HepG2 (cell line): ENCODE data around the gene IMMT. TPM values are rescaled to one million over a fixed set of nuclear protein-coding genes. Genes with fewer than 3 reads are reported as not detected.

Experiments used
- CBX1 ChIP-seq: IDR thresholded peaks from one replicate; pipeline ENCODE4 v1.6.1; 2016; ENCODE audit warnings: antibody characterized with exemption, low read depth
- MEIS2 ChIP-seq: sonication (generic); formaldehyde crosslinking; IDR thresholded peaks from 2 replicates; pipeline ENCODE4 v1.9.0; 2021; ENCODE audit warnings: mild to moderate bottlenecking, missing genetic modification reagents
- ZNF737 ChIP-seq: sonication (generic); formaldehyde crosslinking; IDR thresholded peaks from 2 replicates; pipeline ENCODE4 v1.5.0; 2020; ENCODE audit warnings: missing genetic modification reagents, mild to moderate bottlenecking, borderline replicate concordance
- ZNF879 ChIP-seq: sonication (generic); formaldehyde crosslinking; IDR thresholded peaks from 2 replicates; pipeline ENCODE4 v1.8.1; 2023; ENCODE audit warnings: missing genetic modification reagents
- polyA plus RNA-seq, 8 experiments: library from polyadenylated mRNA; depleted of rRNA in 3 of 8; stranded (reverse) in 7 of 8; unstranded in 1 of 8; fragments of >200 nt; fragmentation: Illumina TruSeq in 4 of 8; extraction: Trizol in 4 of 8; gene quantifications; 2 replicates each; pipeline versions ENCODE4 v1.2.1 to v1.2.3, GENCODE V29; 2011 to 2016; ENCODE audit warnings: low read depth in 4 of 8, missing spikeins in 1 of 8, mixed read lengths in 1 of 8; ENCODE audit not compliant: insufficient read depth in 1 of 8
- total RNA-seq, 5 experiments: library from RNA; depleted of rRNA; stranded (reverse); fragments of >200 nt; fragmentation: Illumina TruSeq; extraction: Trizol; gene quantifications; 2 replicates each; pipeline ENCODE4 v1.2.3, GENCODE V29; 2016; ENCODE audit warnings: low read depth in 1 of 5
- TF ChIP-seq, protein P1 (sequence below): conservative IDR thresholded peaks from 2 replicates; pipeline ENCODE4 v1.6.1; 2018; ENCODE audit warnings: missing genetic modification reagents
- TF ChIP-seq, protein P2 (sequence below): sonication (generic); formaldehyde crosslinking; IDR thresholded peaks from 2 replicates; pipeline ENCODE4 v1.8.1; 2023; ENCODE audit warnings: missing genetic modification reagents, inconsistent platforms, borderline replicate concordance
- TF ChIP-seq, protein P3 (sequence below): sonication (generic); formaldehyde crosslinking; IDR thresholded peaks from 2 replicates; pipeline ENCODE4 v1.8.1; 2023; ENCODE audit warnings: mild to moderate bottlenecking, moderate library complexity, missing genetic modification reagents
- TF ChIP-seq, protein P4 (sequence below): sonication (generic); formaldehyde crosslinking; IDR thresholded peaks from 2 replicates; pipeline ENCODE4 v1.5.0; 2020; ENCODE audit warnings: mild to moderate bottlenecking, missing genetic modification reagents
- TF ChIP-seq, protein P5 (sequence below): sonication (generic); formaldehyde crosslinking; IDR thresholded peaks from 2 replicates; pipeline ENCODE4 v1.4.0; 2020; ENCODE audit warnings: missing genetic modification reagents
- TF ChIP-seq, protein P6 (sequence below): sonication (generic); formaldehyde crosslinking; IDR thresholded peaks from 2 replicates; pipeline ENCODE4 v1.5.0; 2020; ENCODE audit warnings: missing genetic modification reagents
- TF ChIP-seq, protein P7 (sequence below): sonication (generic); formaldehyde crosslinking; IDR thresholded peaks from 2 replicates; pipeline ENCODE4 v1.4.0; 2020; ENCODE audit warnings: low read depth, missing genetic modification reagents
- TF ChIP-seq, protein P8 (sequence below): sonication (generic); formaldehyde crosslinking; IDR thresholded peaks from 2 replicates; pipeline ENCODE4 v1.8.1; 2023; ENCODE audit warnings: mild to moderate bottlenecking, missing genetic modification reagents, borderline replicate concordance

The IMMT gene
- total and polyA plus RNA-seq, 2 of the 13 experiments (the other 11 are each of a cell fraction or from before 2014, with no cell fraction given) = 63.5 to 119 TPM

DNA sequence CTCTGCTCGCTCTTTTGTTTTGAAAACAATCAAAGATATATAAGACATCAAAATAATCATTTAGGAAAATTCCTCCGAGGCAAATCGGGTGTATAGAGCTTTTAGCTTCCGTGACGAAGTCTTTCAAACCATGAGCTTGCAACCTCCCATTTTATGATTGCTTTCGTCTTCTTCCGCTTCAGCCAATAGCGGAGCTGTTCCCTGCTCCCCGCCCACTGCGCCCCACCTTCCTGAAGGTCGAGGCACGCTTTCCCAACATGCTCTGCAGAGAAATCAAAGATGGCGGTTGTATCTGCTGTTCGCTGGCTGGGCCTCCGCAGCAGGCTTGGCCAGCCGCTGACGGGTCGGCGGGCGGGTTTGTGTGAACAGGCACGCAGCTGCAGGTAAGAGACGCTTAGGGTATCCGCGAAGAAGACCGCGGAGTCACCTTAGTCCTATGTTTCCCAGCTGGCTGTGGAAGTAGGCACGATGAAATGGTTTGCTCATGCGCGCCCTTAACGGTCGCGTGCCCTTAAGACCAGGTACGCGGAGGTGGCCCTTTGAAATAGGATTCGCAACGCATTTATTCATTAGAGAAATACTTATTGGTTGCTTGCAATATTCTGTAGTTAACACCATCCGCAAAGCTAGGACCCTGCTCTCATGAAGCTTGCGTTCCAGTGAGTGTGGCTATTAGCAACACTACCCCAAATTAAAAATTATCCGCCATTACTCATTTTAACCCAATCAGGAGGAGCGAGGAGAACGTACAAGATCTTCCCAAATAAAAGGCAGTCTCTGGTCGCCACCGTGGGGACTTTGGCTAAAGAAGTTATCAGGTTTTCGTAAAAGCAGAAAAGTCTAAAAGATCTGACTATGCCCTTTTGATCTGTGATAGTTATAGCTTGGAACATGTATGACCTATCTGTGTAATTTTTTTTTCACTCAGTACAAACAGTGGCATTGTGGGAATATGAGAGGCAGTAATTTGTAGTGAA, 89.0 kb downstream of the IMMT start, which contains the start of gene PTCD3 (continued):
- TF ChIP-seq, protein P1, sequence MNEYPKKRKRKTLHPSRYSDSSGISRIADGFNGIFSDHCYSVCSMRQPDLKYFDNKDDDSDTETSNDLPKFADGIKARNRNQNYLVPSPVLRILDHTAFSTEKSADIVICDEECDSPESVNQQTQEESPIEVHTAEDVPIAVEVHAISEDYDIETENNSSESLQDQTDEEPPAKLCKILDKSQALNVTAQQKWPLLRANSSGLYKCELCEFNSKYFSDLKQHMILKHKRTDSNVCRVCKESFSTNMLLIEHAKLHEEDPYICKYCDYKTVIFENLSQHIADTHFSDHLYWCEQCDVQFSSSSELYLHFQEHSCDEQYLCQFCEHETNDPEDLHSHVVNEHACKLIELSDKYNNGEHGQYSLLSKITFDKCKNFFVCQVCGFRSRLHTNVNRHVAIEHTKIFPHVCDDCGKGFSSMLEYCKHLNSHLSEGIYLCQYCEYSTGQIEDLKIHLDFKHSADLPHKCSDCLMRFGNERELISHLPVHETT (CRISPR knock-in tag) = 0 out of 2 replicates have a peak, but pooled peaks have one; percentile 42
- TF ChIP-seq MEIS2 (CRISPR knock-in tag) = peak; percentile 59; the same call in 1 of the 2 replicates
- TF ChIP-seq, protein P2, sequence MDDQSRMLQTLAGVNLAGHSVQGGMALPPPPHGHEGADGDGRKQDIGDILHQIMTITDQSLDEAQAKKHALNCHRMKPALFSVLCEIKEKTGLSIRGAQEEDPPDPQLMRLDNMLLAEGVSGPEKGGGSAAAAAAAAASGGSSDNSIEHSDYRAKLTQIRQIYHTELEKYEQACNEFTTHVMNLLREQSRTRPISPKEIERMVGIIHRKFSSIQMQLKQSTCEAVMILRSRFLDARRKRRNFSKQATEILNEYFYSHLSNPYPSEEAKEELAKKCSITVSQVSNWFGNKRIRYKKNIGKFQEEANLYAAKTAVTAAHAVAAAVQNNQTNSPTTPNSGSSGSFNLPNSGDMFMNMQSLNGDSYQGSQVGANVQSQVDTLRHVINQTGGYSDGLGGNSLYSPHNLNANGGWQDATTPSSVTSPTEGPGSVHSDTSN = no peak
- TF ChIP-seq, protein P3, sequence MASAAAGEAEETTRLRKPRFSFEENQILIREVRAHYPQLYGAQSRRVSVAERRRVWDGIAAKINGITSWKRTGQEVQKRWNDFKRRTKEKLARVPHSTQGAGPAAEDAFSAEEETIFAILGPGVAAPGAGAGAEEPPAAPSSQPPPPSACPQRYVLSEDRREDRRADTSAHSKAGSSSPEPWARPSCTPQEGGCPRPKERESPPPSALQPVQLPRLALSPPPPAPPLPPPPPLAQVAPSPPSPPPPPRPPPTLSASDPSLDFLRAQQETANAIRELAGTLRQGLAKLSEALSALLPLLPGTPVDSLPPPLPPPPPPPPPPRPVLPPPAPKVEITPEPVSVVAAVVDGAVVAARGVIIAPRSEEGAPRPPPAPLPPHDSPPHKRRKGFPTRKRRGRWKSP (CRISPR knock-in tag) = peak; percentile 26
- TF ChIP-seq CBX1 = no peak
- TF ChIP-seq, protein P4, sequence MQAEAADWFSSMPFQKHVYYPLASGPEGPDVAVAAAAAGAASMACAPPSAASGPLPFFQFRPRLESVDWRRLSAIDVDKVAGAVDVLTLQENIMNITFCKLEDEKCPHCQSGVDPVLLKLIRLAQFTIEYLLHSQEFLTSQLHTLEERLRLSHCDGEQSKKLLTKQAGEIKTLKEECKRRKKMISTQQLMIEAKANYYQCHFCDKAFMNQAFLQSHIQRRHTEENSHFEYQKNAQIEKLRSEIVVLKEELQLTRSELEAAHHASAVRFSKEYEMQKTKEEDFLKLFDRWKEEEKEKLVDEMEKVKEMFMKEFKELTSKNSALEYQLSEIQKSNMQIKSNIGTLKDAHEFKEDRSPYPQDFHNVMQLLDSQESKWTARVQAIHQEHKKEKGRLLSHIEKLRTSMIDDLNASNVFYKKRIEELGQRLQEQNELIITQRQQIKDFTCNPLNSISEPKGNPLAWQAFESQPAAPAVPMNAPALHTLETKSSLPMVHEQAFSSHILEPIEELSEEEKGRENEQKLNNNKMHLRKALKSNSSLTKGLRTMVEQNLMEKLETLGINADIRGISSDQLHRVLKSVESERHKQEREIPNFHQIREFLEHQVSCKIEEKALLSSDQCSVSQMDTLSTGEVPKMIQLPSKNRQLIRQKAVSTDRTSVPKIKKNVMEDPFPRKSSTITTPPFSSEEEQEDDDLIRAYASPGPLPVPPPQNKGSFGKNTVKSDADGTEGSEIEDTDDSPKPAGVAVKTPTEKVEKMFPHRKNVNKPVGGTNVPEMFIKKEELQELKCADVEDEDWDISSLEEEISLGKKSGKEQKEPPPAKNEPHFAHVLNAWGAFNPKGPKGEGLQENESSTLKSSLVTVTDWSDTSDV (CRISPR knock-in tag) = peak; percentile 24; the same call in 1 of the 2 replicates
- TF ChIP-seq ZNF879 (CRISPR knock-in tag) = peak; percentile 54; the same call in 1 of the 2 replicates
- TF ChIP-seq, protein P5, sequence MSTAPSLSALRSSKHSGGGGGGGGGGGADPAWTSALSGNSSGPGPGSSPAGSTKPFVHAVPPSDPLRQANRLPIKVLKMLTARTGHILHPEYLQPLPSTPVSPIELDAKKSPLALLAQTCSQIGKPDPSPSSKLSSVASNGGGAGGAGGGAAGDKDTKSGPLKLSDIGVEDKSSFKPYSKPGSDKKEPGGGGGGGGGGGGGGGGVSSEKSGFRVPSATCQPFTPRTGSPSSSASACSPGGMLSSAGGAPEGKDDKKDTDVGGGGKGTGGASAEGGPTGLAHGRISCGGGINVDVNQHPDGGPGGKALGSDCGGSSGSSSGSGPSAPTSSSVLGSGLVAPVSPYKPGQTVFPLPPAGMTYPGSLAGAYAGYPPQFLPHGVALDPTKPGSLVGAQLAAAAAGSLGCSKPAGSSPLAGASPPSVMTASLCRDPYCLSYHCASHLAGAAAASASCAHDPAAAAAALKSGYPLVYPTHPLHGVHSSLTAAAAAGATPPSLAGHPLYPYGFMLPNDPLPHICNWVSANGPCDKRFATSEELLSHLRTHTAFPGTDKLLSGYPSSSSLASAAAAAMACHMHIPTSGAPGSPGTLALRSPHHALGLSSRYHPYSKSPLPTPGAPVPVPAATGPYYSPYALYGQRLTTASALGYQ (CRISPR knock-in tag) = no peak
- peak; percentile 13; the same call in 1 of the 2 replicates for TF ChIP-seq ZNF737
- TF ChIP-seq, protein P6, sequence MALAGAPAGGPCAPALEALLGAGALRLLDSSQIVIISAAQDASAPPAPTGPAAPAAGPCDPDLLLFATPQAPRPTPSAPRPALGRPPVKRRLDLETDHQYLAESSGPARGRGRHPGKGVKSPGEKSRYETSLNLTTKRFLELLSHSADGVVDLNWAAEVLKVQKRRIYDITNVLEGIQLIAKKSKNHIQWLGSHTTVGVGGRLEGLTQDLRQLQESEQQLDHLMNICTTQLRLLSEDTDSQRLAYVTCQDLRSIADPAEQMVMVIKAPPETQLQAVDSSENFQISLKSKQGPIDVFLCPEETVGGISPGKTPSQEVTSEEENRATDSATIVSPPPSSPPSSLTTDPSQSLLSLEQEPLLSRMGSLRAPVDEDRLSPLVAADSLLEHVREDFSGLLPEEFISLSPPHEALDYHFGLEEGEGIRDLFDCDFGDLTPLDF (CRISPR knock-in tag) = peak; percentile 68; the same call in 1 of the 2 replicates
- TF ChIP-seq, protein P7, sequence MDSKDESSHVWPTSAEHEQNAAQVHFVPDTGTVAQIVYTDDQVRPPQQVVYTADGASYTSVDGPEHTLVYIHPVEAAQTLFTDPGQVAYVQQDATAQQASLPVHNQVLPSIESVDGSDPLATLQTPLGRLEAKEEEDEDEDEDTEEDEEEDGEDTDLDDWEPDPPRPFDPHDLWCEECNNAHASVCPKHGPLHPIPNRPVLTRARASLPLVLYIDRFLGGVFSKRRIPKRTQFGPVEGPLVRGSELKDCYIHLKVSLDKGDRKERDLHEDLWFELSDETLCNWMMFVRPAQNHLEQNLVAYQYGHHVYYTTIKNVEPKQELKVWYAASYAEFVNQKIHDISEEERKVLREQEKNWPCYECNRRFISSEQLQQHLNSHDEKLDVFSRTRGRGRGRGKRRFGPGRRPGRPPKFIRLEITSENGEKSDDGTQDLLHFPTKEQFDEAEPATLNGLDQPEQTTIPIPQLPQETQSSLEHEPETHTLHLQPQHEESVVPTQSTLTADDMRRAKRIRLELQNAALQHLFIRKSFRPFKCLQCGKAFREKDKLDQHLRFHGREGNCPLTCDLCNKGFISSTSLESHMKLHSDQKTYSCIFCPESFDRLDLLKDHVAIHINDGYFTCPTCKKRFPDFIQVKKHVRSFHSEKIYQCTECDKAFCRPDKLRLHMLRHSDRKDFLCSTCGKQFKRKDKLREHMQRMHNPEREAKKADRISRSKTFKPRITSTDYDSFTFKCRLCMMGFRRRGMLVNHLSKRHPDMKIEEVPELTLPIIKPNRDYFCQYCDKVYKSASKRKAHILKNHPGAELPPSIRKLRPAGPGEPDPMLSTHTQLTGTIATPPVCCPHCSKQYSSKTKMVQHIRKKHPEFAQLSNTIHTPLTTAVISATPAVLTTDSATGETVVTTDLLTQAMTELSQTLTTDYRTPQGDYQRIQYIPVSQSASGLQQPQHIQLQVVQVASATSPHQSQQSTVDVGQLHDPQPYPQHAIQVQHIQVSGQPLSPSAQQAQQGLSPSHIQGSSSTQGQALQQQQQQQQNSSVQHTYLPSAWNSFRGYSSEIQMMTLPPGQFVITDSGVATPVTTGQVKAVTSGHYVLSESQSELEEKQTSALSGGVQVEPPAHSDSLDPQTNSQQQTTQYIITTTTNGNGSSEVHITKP (CRISPR knock-in tag) = peak; percentile 99
- TF ChIP-seq, protein P8, sequence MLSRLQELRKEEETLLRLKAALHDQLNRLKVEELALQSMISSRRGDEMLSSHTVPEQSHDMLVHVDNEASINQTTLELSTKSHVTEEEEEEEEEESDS (CRISPR knock-in tag) = 0 out of 2 replicates have a peak, but pooled peaks have one; percentile 45
